ENCODE data around the gene DHRS12.

The DHRS12 gene

GRCh38 chr13:51805925-51806324 lies 2.0 kb upstream of the DHRS12 start:
- DNase-seq, result no peak

GRCh38 chr13:51805313-51805712 lies 1.4 kb upstream of the DHRS12 start:
- no peak for DNase-seq

DNA sequence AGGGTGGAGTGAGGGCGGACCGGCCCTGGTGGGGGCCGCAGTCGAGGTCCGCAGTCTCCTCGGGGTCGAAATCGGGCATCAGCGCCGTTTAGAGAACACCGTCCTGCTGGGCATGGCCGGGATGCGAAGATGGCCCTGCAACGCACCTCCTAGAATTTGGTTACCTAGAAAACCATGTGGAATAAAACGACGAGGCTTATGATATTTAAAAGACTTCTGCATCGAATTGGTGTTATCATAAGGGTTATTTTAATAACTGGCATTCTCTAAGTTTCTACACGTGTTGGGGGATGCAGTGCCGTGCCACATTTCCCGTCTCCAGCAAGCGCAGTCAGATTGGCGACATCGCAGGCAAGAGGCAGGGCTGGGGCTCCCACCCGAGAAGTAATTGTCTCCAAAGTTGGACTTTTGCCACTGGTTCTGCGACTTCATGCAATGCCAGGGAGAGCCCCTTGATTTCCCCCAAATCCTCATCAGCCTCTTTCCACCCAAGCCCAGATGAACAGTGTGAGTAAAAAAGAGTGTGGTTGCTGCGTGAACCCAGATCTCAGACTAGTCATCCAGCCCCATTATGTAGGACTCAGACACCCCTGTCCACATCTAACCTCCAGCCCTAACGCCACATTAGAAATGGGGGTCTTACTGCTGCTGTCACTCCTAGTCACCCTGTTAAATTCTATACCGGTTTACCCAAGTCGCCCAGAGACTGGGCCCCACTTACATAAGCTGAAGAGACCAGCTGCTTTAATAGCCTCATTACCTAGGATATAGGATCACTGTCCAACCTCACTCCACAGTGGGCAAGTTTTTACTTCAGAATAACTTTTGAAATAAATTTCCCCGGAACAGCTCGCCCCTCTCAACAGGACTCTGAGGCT lies 571 bp upstream of the DHRS12 start:
- DNase-seq, result peak; percentile 56

- DNase-seq, result no peak
Observed at GRCh38 chr13:51802631-51803418, 1.1 kb downstream of the DHRS12 start.

DNA sequence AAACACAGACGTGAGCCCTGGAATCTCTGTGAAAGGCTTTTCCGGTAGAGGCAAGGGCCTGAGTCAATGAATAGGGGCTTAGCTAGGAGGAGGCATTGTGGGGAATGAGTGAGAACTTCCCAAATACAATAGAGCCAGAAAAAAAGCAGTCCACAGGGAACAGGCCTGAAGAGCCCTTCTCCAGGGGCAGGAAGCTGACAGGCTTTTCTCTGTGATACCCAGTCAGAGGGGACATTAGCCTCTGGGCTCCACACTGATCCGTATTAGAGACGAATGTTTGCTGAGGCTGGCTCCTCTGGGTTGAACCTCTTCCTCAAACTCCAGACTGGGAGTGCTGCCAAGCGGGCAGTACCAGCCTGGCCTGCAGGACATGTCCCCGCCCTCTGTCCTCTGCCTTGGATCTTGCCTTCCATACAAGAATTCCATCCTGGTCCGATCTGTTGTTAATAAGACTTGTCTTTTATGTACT lies 2.3 kb downstream of the DHRS12 start:
- no peak for DNase-seq

- no peak for DNase-seq
Observed at GRCh38 chr13:51800486-51800885, 3.5 kb downstream of the DHRS12 start.

- no peak for DNase-seq
Observed at GRCh38 chr13:51799261-51799660, 4.7 kb downstream of the DHRS12 start.

DNA sequence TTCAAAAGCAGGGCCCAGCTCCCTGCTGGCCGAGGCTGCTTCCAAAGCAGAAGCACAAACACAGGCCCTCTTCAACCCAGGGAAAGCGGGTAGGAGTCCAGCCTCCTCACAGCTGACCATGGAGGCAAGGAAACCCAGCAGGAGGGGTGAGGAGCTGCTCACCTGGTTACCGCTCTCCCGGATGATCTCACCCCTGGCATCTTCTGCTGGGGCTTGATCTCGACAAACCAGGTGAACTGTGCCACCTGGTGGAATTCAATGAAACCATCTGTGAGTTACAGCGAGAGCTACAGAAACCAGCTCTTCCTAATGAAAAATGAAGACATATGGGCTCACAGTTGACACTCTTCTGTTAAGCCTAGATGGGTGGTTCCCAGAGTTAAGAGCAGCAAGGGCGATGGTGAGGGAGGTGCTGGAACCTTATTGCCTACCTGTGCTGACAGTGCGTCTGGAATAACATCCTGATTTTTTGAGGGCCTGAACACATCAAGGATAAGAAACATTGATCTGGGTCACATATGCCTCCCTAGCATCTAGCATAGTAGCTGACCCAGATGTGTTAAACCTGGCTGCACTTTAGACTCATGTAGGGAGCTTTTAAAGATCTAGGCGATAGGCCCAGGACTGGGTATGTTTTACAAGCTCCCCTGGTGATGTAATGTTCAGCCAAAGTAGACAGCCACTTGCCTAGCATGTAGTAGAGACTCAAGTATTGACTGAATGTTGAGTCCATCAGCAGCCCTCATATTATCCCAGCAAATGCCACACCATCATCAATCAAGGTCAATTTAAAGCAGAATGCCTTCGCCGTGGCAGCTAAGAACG lies 6.1 kb downstream of the DHRS12 start:
- peak; percentile 66 for DNase-seq

DNA sequence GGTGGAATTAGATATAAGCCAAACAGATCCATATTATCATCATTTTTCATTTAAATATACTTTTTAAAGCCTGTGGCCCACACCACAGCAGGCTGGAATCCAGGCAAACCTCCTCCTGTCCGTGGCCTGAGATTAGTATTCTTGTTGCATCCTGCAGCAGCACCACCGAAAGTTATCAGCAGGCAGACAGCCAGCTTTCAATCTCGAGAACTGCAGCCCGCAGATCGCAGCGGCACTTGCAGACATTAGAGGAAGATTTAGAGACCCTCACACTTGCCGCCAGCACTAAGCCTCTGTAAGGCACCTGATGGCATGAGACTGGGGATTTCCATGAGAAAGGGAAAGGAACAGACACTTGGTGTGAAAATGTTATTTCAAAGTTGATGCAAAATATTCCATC lies 7.4 kb downstream of the DHRS12 start:
- DNase-seq, result no peak

- no peak for DNase-seq
Observed at GRCh38 chr13:51795419-51795818, 8.5 kb downstream of the DHRS12 start.

DNA sequence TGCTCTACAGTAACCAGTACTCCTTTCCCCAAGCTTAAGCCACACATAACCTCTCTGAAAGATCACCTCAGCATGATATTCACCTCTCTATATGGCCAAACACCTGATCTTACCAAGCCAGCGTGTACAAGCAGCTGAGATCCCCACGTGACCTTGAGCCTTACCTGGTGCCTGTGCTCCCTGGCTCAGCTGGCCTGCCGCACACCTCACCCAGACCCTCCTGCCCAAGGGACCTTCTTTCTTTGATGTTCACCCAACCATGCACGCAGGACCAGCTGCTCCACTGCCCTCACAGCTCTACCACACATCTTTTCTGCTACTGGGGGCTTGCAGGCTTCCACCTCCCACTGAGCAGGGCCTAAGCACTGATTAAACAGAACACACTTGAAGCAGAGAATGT lies 9.0 kb downstream of the DHRS12 start:
- DNase-seq, result no peak

DNA sequence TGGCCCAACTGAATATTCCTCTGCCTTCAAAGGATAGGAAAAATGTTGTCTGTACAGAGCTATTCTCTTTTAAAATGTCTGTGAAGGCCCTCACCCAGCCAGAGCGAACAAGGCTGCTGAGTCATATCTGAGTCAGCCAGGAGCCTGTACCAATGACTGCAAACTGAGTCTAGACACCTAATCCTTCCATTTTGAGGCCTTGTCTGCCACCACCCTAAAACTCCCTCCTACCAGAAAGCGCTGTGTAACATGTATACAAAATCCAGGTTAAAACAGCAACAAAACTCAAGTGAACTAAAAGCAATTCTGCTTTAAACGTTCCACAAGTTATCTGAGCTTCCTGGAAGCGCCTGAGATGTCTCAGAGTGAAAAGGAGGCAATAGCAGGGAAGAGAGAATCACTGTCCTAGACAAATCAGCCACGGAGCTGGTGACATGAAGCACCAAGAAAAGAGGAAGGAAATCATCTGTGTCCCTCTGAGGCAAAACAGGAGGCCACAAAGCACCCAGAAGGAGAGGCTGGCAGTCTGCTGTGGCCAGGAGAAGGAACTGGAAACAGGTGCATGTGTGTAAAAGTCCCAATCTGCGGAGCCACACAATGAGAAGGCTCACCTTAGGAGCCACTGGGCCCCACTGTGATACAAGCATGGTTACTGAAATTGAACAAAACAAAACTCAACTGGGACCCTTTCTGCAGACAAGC lies 10.2 kb downstream of the DHRS12 start:
- DNase-seq, result peak; percentile 80

- DNase-seq, result no peak
Observed at GRCh38 chr13:51786425-51787265, 17.3 kb downstream of the DHRS12 start.

GRCh38 chr13:51785712-51786424 lies 18.1 kb downstream of the DHRS12 start:
- DNase-seq, result no peak

DNA sequence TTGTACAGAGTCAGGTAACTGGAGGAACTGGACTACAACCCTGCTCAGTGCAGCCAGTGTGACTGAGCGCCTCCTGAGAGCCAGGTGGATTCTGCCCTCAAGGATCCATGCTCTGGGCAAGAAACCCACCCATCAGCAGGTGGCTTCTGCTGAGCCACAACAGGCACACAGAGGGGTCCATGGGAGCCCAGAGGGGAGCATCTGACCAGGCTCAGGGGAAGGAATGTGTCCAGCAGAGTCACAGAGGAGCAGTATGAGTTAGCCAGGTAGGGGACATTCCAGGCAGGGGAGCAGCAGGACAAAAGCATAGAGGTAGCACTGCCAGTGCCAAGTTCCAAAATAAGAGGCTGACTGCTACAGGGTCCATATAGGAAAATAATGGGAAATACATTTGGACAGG lies 19.9 kb downstream of the DHRS12 start:
- DNase-seq, result no peak

GRCh38 chr13:51783428-51784094 lies 20.4 kb downstream of the DHRS12 start:
- DNase-seq, result no peak

DNA sequence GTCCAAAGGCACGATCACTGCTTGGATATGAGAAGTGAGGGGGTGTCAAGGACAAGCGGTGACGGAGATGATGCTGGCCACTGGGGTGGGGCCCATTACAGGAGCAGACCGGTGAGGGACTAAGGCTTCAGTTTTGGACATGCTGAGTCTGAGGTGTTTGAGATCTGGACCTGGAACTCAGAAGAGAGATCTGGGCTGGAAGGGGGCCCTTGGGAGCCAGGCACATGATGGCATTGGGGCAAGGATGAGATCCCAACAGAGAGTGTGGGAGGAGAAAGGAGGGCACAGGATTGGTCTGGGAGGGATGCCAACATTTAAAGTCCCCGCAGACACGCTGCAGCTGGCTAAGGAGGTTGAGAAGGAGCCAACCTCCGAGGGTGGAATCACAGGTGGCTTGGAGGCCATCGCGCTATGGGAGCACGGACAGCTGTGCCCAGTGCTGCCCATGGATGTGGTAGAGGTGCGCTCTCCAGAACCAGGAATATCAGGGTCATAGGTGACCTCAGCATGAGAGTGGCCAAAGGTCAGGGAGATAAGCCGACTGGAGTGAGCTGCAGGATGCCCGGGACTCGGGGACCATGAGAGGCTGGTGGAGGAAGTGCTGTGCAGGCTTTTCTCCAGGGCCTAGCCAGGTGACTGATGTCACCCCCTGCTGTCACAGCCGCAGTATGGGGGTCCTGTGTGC lies 21.8 kb downstream of the DHRS12 start:
- no peak for DNase-seq

GRCh38 chr13:51781246-51782022 lies 22.5 kb downstream of the DHRS12 start:
- DNase-seq, result no peak

- no peak for DNase-seq
Observed at GRCh38 chr13:51780099-51780498, 23.9 kb downstream of the DHRS12 start.

All from stimulated activated CD4-positive, alpha-beta T cell treated with anti-CD3 and anti-CD28 coated beads, Interleukin-1b, Interleukin-23, amount 100 ng/mL, for 48 hours (primary cell).